ENCODE data around the gene MYMK. TPM values are rescaled to one million over a fixed set of nuclear protein-coding genes. Genes with fewer than 3 reads are reported as not detected.

The MYMK gene
- total and polyA plus RNA-seq, 2 of the 4 experiments (the other 2 are of a cell fraction), result not detected

DNA sequence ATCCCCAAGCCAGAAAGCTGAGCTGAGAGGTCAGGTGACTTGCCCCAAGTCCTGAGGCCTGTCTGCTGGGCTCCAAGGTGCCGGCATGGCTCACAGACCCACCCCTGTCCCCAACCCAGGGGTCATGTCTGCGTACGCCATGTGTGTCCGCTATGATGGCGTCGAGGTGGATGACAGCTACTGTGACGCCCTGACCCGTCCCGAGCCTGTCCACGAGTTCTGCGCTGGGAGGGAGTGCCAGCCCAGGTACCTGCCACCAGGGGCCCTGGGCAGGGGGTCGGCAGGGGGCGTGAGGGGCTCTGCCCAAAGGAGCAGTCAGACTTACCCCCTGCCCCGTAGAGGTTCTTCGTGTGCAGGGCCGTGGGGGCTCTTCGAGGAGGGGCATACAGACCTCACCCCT, 42.1 kb upstream of the MYMK start:
- dilution Hi-C loops (cut with HindIII; ENCODE audit: low sequenced_read_pairs, unreplicated experiment), result no loop called here
- intact Hi-C loops (cut with micrococcal nuclease), result no loop called here
- H4K8ac ChIP-seq (ENCODE audit: low read depth in 2 of 2, low read length in 2 of 2), result no peak overlapping the region
- H3K4me3 ChIP-seq (ENCODE audit: insufficient read depth, low read depth, low read length), result no peak overlapping the region
- no peaks in the 10 kb centered on the region for H3K79me1 ChIP-seq (ENCODE audit: low read depth in 1 of 2, low read length in 2 of 2)
- no peak overlapping the region for H3K27ac ChIP-seq (ENCODE audit: insufficient read depth, low read length)
- no peak for DNase-seq
- H3K27me3 ChIP-seq (ENCODE audit: control insufficient read depth, insufficient read depth, low read length), result peaks cover 38% of the 10 kb centered on the region
- no peak overlapping the region for H3K4ac ChIP-seq (ENCODE audit: low read depth, low read length)
- H3K4me2 ChIP-seq (ENCODE audit: low read depth, low read length), result no peak overlapping the region
- no peak overlapping the region for H3K14ac ChIP-seq (replicated peaks; ENCODE audit: low read depth, low read length)
- BruUV-seq (replicated peaks), result no TSS peak
- no peak overlapping the region for H2AFZ ChIP-seq (replicated peaks; ENCODE audit: low read length, poor library complexity)
- H2BK120ac ChIP-seq (ENCODE audit: low read depth, low read length), result no peak overlapping the region
- no peak for ATAC-seq (ENCODE audit: low read depth)
- in situ Hi-C loops (cut with MboI; ENCODE audit: low sequenced_read_pairs), result no loop called here
- no peak overlapping the region for H3K23ac ChIP-seq (ENCODE audit: low read depth, low read length)
- no peak overlapping the region for H4K91ac ChIP-seq (ENCODE audit: insufficient read depth, low read depth, low read length)
- no peak overlapping the region for H2BK20ac ChIP-seq (ENCODE audit: low read depth, low read length)
- no peaks in the 10 kb centered on the region for H3K36me3 ChIP-seq (ENCODE audit: control insufficient read depth, insufficient read depth, low read length)
- ChIA-PET CTCF (no interaction called here), POLR2A (ENCODE audit: unreplicated experiment) (no interaction called here)
- no peak overlapping the region for H3K18ac ChIP-seq (ENCODE audit: low read depth, low read length)
- H3K56ac ChIP-seq (ENCODE audit: extremely low read depth, insufficient read depth, low read length), result no peak overlapping the region
- no peak overlapping the region for H2BK15ac ChIP-seq (ENCODE audit: low read depth, low read length)
- H3K9me1 ChIP-seq (ENCODE audit: insufficient read depth, low read length), result no peaks in the 10 kb centered on the region
- H3K9me3 ChIP-seq (ENCODE audit: control insufficient read depth, insufficient read depth, low read length), result no peaks in the 10 kb centered on the region
- H4K20me1 ChIP-seq (ENCODE audit: insufficient read depth, low read length), result no peaks in the 10 kb centered on the region
- no peak overlapping the region for H4K5ac ChIP-seq (ENCODE audit: low read depth, low read length)
- TF ChIP-seq SMC3 (IDR thresholded peaks at IDR 0.05; ENCODE audit: low read depth, low read length) (no peak), RCOR1 (IDR thresholded peaks at IDR 0.05; ENCODE audit: insufficient replicate concordance, low read length) (no peak), MAZ (IDR thresholded peaks at IDR 0.05; ENCODE audit: borderline replicate concordance, low read depth, low read length) (no peak), CEBPB (IDR thresholded peaks at IDR 0.05; ENCODE audit: low read depth, low read length) (no peak), MXI1 (IDR thresholded peaks at IDR 0.05; ENCODE audit: borderline replicate concordance, low read depth, low read length) (no peak), MAFK (IDR thresholded peaks at IDR 0.05; ENCODE audit: low read depth, low read length) (no peak), RFX5 (IDR thresholded peaks at IDR 0.05; ENCODE audit: low read depth, low read length) (no peak), CHD1 (IDR thresholded peaks at IDR 0.05; ENCODE audit: low read depth, low read length) (no peak), POLR2A (IDR thresholded peaks at IDR 0.05; ENCODE audit: low read depth, low read length) (no peak), USF2 (IDR thresholded peaks at IDR 0.05; ENCODE audit: low read depth, low read length) (no peak), ELK1 (IDR thresholded peaks at IDR 0.05; ENCODE audit: borderline replicate concordance, low read depth, low read length) (no peak), FOS (IDR thresholded peaks at IDR 0.05; ENCODE audit: low read depth, low read length) (no peak), BHLHE40 (IDR thresholded peaks at IDR 0.05; ENCODE audit: low read depth, low read length) (no peak), NFE2L2 (IDR thresholded peaks at IDR 0.05; ENCODE audit: low read depth, low read length) (no peak), RAD21 (IDR thresholded peaks at IDR 0.05; ENCODE audit: low read length) (no peak)
- TF ChIP-seq, protein P1, sequence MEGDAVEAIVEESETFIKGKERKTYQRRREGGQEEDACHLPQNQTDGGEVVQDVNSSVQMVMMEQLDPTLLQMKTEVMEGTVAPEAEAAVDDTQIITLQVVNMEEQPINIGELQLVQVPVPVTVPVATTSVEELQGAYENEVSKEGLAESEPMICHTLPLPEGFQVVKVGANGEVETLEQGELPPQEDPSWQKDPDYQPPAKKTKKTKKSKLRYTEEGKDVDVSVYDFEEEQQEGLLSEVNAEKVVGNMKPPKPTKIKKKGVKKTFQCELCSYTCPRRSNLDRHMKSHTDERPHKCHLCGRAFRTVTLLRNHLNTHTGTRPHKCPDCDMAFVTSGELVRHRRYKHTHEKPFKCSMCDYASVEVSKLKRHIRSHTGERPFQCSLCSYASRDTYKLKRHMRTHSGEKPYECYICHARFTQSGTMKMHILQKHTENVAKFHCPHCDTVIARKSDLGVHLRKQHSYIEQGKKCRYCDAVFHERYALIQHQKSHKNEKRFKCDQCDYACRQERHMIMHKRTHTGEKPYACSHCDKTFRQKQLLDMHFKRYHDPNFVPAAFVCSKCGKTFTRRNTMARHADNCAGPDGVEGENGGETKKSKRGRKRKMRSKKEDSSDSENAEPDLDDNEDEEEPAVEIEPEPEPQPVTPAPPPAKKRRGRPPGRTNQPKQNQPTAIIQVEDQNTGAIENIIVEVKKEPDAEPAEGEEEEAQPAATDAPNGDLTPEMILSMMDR (conservative IDR thresholded peaks at IDR 0.05; ENCODE audit: low read depth, low read length), result no peak
- no peak overlapping the region for H2BK5ac ChIP-seq (ENCODE audit: low read depth, low read length, poor library complexity, severe bottlenecking)
- peaks cover 6% of the 10 kb centered on the region; the same call in 1 of the 2 replicates for H3K4me1 ChIP-seq (ENCODE audit: control insufficient read depth, insufficient read depth, low read length)
- no peak overlapping the region for H2AK9ac ChIP-seq (replicated peaks; ENCODE audit: low read depth, low read length, poor library complexity)
- H2AK5ac ChIP-seq (ENCODE audit: low read depth, low read length), result no peak overlapping the region
- WGBS, 2 experiments (ENCODE audit: extremely low coverage in 2 of 2, insufficient read length in 1 of 2), result 91% methylated on average over 11 of the region's 17 CpGs; no CpG with 5 or more reads in 1 of the 2 experiments
- H3K9ac ChIP-seq (ENCODE audit: low read depth, low read length), result no peak overlapping the region
